Gastrocnemius medialis (tissue), 4 donors: ENCODE data around the gene CXCR5. TPM values are rescaled to one million over a fixed set of nuclear protein-coding genes. Genes with fewer than 3 reads are reported as not detected.

Source experiments
- ATAC-seq, 2 donors: fragments of 150-250 bp; one replicate each; pipeline ENCODE4 v1.9.1; 2016
- DNase-seq, 2 donors: peaks; one replicate each; pipeline ENCODE4 v3.0.0-alpha.2; 2019
- H3K27ac ChIP-seq, 4 donors: fragments of 200-600 bp; sonication (generic); 1 replicate in 1 of 4; 2 replicates in 3 of 4; pipeline ENCODE4 v1.5.1; 2016 to 2018; ENCODE audit warnings: mild to moderate bottlenecking in 2 of 4, moderate library complexity in 1 of 4
- H3K27me3 ChIP-seq, 3 donors: fragments of 200-600 bp; sonication (generic) in 2 of 3; 1 replicate in 1 of 3; 2 replicates in 2 of 3; pipeline versions ENCODE4 v1.5.1 to v1.6.0; 2016 to 2019; ENCODE audit warnings: mild to moderate bottlenecking in 1 of 3, moderate library complexity in 1 of 3
- H3K36me3 ChIP-seq, 2 donors: fragments of 200-600 bp; sonication (generic) in 1 of 2; one replicate each; pipeline ENCODE4 v1.5.1; 2017 to 2018
- H3K4me1 ChIP-seq, 2 donors: fragments of 200-600 bp; sonication (generic) in 1 of 2; one replicate each; pipeline ENCODE4 v1.5.1; 2016 to 2017; ENCODE audit warnings: mild to moderate bottlenecking in 2 of 2
- H3K4me3 ChIP-seq, 4 donors: fragments of 200-600 bp; sonication (generic) in 3 of 4; 1 replicate in 1 of 4; 2 replicates in 3 of 4; pipeline ENCODE4 v1.5.1; 2016 to 2019; ENCODE audit warnings: mild to moderate bottlenecking in 2 of 4
- H3K9me3 ChIP-seq, 3 donors: fragments of 200-600 bp; sonication (generic) in 2 of 3; 1 replicate in 1 of 3; 2 replicates in 2 of 3; pipeline ENCODE4 v1.5.1; 2016 to 2019
- POLR2A ChIP-seq, 2 donors: fragments of 450-650 bp; IDR thresholded peaks; one replicate each; pipeline ENCODE4 v1.6.1; 2017; ENCODE audit warnings: antibody characterized with exemption in 2 of 2, mild to moderate bottlenecking in 2 of 2, moderate library complexity in 2 of 2
- in situ Hi-C, 4 donors: fragments of 200-750 bp; cut with MboI; loops; one replicate each; pipeline versions ENCODE4 v1.15.0 to v1.8.0; 2017; ENCODE audit warnings: low sequenced_read_pairs in 4 of 4
- intact Hi-C: fragments of 100-400 bp; cut with DNase I; formaldehyde crosslinking; loops from one replicate; pipeline ENCODE4 v1.15.1; 2023; ENCODE audit warnings: low total_unique reads
- total RNA-seq, 4 donors: library from RNA; depleted of rRNA; stranded (reverse); fragments of >200 nt; gene quantifications; one replicate each; pipeline versions ENCODE4 v1.1.0 to v1.2.3, GENCODE V29; 2016
- TF ChIP-seq, protein P1 (sequence below), 5 experiments: fragments of 450-650 bp in 3 of 5; fragments of 200-600 bp in 2 of 5; sonication (generic) in 2 of 5; IDR thresholded peaks in 4 of 5; conservative IDR thresholded peaks in 1 of 5; 1 replicate in 4 of 5; 2 replicates in 1 of 5; pipeline ENCODE4 v1.5.1; 2016 to 2019; ENCODE audit warnings: antibody characterized with exemption in 5 of 5, mild to moderate bottlenecking in 3 of 5, moderate library complexity in 3 of 5

The CXCR5 gene
- total RNA-seq, 4 donors from 2014 or later: not detected

- TF ChIP-seq, protein P1, sequence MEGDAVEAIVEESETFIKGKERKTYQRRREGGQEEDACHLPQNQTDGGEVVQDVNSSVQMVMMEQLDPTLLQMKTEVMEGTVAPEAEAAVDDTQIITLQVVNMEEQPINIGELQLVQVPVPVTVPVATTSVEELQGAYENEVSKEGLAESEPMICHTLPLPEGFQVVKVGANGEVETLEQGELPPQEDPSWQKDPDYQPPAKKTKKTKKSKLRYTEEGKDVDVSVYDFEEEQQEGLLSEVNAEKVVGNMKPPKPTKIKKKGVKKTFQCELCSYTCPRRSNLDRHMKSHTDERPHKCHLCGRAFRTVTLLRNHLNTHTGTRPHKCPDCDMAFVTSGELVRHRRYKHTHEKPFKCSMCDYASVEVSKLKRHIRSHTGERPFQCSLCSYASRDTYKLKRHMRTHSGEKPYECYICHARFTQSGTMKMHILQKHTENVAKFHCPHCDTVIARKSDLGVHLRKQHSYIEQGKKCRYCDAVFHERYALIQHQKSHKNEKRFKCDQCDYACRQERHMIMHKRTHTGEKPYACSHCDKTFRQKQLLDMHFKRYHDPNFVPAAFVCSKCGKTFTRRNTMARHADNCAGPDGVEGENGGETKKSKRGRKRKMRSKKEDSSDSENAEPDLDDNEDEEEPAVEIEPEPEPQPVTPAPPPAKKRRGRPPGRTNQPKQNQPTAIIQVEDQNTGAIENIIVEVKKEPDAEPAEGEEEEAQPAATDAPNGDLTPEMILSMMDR (IDR thresholded peaks at IDR 0.05 in 4 of 5, conservative IDR thresholded peaks at IDR 0.05 in 1 of 5): no peak
- no peak for TF ChIP-seq POLR2A (IDR thresholded peaks at IDR 0.05)
- peaks cover 28 to 31% of the 10 kb centered on the region in 2 donors for H3K4me1 ChIP-seq
- no peak overlapping the region for H3K27ac ChIP-seq
These were observed 2.3 kb downstream of the CXCR5 start for GRCh38 chr11:118885831-118886565.

DNA sequence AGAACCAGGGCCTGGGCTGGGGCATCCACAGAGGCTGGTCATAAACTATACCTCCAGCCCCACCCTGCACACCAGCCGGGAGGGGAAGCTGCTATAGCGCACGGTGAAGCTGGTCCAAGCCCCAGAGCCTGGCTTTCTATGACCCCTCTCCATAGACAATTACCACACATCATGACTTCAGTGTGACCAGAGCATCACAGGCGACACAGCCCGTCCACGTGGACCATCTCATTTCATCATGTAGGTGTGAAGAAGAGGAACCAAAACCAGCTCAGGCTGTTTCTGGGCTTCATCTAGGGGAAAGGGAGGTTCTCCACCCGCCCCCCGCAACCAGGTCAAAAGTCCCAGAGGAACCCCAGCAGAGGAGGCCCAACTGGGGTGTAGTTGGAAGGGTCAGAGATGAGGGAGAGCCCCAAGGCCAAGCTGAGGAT is 3.0 kb downstream of the CXCR5 start:
- in situ Hi-C loops: no loop called here
- Histone ChIP-seq H3K4me1 (peaks cover 28 to 31% of the 10 kb centered on the region in 2 donors), H3K27me3 (no peaks in the 10 kb centered on the region), H3K9me3 (no peaks in the 10 kb centered on the region), H3K36me3 (no peaks in the 10 kb centered on the region), H3K27ac (no peak overlapping the region), H3K4me3 (no peak overlapping the region)
- DNase-seq (no peak), ATAC-seq (no peak)
- TF ChIP-seq, protein P1 (IDR thresholded peaks at IDR 0.05 in 4 of 5, conservative IDR thresholded peaks at IDR 0.05 in 1 of 5): no peak
- TF ChIP-seq POLR2A (IDR thresholded peaks at IDR 0.05): no peak
- intact Hi-C loops: no loop called here

More at GRCh38 chr11:118885831-118886565, 2.3 kb downstream of the CXCR5 start:
- no peak for DNase-seq
- Histone ChIP-seq H3K27me3 (no peaks in the 10 kb centered on the region), H3K36me3 (no peaks in the 10 kb centered on the region), H3K4me3 (no peak overlapping the region), H3K9me3 (no peaks in the 10 kb centered on the region)
- no peak for ATAC-seq
- intact Hi-C loops (no loop called here), in situ Hi-C loops (no loop called here)

DNA sequence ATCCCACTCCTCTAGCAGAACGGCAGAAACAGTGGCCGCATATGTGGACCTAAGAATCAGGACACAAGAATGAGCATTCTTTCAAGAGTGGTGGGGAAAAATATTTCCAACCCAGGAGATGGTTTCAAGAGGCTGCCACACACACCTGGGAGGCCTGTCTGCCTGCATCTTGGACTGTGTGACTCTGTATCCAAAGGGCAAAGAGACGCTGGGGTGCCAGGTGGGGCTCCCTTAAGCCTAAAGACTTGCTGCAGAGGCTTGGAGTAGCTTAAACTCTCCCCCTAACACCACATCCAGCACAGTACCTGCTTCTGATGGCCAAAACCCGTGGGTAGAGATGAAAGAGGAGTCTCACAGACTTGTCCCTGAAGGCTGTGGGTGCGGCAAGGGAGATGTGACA is 3.5 kb downstream of the CXCR5 start:
- no peak overlapping the region for H3K4me3 ChIP-seq
- no peak for ATAC-seq
- in situ Hi-C loops: no loop called here
- peak overlapping the region; percentile 52 to 68 (median 65) for H3K27ac ChIP-seq
- H3K27me3 ChIP-seq: no peaks in the 10 kb centered on the region
- intact Hi-C loops: no loop called here
- no peaks in the 10 kb centered on the region for H3K9me3 ChIP-seq
- peaks cover 28 to 31% of the 10 kb centered on the region in 2 donors for H3K4me1 ChIP-seq
- DNase-seq: no peak
- H3K36me3 ChIP-seq: no peaks in the 10 kb centered on the region
- no peak for TF ChIP-seq POLR2A (IDR thresholded peaks at IDR 0.05)
- TF ChIP-seq, protein P1 (IDR thresholded peaks at IDR 0.05 in 4 of 5, conservative IDR thresholded peaks at IDR 0.05 in 1 of 5): no peak

DNA sequence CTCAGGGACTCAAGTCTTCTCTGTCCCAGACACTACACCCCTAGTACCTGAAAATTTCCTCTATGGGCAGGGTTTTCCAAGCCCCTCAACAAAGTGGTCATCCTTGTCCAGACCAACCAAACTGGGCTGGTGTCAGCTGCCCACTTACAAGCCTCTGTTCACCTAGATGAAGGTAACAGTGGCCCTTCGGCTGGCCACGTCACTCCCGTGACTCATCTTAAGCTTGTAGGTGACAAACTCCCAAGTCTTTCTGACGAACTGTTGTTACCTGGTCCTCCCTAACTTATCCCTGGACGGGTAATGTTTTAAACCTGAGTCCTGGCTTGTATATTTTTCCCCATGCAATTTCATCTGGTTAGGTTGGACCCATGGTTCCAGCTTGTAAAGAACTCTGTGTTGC is 4.7 kb downstream of the CXCR5 start:
- Histone ChIP-seq H3K4me1 (peaks cover 28 to 31% of the 10 kb centered on the region in 2 donors), H3K36me3 (no peaks in the 10 kb centered on the region), H3K4me3 (no peak overlapping the region), H3K27ac (peak overlapping the region; percentile 52 to 68 (median 65)), H3K27me3 (no peaks in the 10 kb centered on the region), H3K9me3 (no peaks in the 10 kb centered on the region)
- in situ Hi-C loops: no loop called here
- ATAC-seq: peak in 1 of 2 donors; percentile 2
- intact Hi-C loops: no loop called here
- TF ChIP-seq, protein P1 (IDR thresholded peaks at IDR 0.05 in 4 of 5, conservative IDR thresholded peaks at IDR 0.05 in 1 of 5): no peak
- no peak for TF ChIP-seq POLR2A (IDR thresholded peaks at IDR 0.05)
- no peak for DNase-seq
